GM19043 (cell line): ENCODE results near the gene NRCAM.

ENCODE experiments used
- ATAC-seq: cut with Tn5 transposase; IDR thresholded peaks from one replicate; pipeline ENCODE4 v1.9.1; 2021; ENCODE audit warnings: low read depth; ENCODE audit not compliant: unreplicated experiment

NRCAM gene

DNA sequence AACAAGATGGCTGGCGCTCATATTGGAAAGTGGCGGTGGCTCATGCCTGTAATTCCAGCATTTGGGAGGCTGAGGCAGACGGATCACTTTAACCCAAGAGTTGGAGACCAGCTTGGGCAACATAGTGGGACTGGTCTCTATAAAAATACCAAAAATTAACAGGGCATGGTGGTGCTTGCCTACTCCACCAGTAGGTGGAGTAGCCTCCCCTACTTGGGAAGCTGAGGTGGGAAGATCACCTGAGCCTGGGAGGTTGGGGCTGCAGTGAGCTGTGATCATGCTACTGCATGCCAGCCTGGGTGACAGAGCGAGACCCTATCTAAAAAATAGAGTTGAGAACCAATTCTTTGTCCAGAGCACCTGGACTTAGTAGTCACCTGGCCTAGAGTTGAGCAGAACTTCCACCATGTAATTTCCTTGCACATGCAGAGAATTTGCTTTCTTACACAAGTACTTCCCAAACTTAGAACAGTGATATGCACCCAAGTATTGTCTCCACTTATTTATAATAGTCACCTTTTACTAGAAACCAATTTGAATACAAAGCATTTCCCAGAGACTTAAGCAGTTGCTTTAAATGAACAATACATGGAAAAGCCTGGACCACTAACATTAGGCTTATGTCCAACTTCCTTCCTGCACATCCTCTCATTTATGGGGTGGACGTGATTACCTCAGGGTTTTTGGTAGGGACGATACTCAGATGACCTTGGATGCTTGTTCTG lies 342.0 kb downstream of the NRCAM start:
- peak; percentile 82 for ATAC-seq

DNA sequence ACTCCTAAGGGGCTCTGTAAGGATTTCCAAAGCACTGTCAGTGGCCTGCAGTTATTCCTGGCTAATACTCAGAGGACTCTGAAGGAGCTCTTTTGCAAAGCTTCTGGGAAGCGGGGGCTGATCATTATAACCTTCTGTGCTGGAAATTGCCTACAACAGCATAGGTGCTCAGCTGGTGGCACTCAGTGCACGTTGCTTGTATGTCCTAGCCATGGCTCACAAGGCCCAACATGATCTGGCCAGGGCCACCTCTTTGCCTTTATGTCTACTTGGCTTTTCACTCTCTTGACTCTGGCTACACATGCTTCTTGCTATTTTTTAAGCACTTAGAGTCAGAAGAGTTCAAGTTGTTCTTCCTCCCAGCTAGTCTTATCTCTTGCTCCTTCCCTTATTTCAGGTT lies 343.6 kb downstream of the NRCAM start:
- ATAC-seq, result no peak

DNA sequence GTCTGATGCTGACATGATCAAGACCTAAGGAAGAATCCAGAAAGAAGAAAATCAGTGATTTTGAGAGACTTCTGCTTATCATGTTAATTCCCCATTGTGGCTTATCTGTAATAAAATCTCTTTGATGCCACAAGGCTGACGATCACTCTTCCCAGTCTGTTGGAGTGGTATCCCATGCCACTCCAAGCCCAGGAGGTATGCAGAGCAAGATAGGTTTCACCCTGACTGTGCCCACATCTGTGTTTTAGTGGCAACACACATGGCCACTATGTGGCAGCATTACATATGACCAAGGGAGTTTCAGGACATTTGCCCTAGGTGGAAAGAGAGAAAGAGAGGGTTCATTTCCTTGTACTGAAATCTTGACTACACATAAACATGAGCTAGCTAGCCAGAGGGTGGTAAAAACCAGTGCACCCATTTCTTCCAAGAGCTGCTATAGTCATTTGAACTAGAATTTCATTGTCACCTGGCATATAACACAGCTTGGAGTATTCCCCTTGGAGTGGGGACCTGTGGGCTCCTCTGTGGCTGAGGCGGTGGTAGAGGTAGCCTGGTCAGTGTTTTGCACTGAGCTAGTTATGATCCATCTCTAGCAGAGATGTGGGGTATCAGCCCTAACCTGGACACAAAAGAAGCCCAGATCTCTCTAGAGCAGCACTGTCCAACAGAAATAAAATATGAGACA lies 346.9 kb downstream of the NRCAM start:
- ATAC-seq, result no peak

DNA sequence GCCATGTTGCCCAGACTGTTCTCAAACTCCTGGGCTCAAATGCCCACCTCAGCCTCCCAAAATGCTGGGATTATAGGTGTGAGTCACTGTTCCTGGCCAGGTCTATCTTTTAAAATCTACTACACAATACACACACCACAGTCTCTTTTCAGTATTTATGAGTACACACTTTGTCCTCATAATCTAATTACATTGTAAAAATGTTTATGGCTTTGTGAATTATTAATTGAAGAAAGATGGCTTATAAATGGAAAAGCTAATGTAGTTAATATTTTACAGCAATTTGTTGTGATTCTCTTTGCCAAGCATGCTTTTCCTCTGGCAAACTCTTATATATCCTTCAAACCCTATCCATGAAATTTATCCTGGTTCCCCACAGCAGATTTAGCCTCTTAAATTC lies 348.1 kb downstream of the NRCAM start:
- no peak for ATAC-seq

DNA sequence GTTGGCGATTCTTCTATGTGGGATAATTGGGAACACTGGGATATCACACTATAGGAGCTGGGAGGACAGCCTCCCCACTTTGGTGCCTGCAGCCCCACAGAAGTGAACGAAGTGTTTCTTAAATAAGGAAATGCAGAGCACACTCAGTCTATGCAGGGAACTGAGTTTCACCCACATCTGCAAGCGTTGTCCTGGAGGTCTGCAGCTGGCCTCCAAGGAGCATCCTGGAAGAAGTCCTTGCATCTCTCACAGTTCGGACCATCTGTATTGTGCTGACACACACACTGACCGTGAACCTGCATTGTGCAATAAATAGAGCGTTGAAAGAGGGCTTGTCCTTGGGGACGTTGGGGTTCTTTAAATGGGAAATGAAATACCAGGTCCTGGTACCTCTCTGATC lies 351.9 kb downstream of the NRCAM start:
- ATAC-seq, result no peak

DNA sequence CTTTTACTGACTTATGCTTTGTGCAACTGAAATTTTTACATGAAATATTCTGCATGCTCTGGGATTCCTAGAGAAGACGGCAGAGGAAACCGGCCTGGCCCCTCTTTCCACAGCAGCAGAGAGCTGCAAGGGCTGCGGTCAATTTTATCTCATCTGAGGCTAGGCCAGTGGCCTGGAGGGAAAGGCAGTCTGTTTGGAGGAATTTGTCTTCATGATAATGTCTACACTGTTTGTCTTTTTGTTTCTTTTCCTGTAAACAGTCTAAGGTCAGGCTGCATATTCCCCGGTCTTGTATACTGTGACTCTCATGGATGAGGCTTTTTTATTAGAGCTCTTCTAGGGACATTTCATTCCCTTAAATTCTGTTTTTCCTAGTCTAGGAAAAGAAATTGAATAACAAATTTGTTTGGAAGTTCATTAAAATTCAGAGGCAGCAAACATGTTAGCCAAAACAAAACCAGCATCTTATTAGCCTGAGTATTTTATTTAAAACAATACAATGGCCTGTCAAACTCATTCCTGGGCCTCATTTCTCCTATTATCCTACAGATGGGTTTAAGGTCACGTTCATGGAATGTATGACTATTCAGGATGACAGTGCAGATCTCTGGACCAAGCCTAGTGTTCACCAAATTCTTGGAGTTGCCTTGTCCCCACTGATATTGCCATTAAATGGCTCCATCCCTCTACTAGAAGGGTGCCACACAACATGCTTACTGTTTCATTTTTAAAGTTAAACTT lies 352.5 kb downstream of the NRCAM start:
- no peak for ATAC-seq

DNA sequence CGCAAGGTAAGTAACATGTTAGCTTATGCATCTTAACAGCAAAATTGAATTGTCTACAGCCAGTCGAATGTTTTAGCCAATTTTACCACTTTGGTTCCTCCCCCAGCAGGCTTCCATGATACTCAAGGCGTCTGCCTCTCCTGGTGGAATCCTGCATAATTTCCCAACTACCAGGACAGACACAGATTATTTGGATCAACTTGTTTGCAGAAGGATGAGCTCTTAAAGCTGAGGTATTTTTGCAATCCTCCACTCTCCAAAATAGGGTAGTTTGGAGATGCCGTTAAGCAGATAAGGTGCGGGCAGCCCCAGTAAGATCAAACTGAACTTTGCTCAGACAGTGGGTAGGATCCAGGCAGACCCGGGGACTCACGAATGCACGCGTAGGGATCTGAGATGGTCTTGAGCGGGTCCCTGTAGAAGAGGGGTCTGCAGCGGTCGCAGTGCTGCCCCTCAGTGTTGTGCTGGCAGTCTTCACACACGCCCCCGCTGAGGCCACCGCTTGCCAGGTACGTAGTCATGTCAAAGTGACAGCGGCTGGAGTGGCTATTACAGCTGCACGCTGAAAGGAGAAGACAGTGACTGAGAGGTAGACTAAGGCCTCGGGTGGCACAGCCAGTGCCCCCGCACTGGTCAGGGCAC lies 353.4 kb downstream of the NRCAM start:
- no peak for ATAC-seq

DNA sequence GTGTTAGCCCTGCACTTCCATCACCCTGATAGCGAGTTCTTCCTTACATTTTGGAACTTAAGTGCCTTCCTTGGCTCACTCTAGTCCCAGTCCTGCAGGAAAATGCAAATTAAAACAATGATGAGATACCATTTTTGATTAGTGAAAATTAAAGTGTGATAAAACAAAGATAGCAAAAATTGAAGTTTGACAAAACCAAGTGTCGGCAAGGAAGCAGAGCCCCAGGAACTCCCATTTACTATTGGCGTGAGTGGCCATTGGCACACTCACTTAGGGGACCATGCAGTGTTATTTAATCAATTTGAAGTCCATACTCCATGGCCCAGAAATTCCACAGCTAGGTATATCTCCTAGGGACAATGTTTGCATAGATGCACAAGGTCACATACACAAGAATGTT lies 354.5 kb downstream of the NRCAM start:
- no peak for ATAC-seq

DNA sequence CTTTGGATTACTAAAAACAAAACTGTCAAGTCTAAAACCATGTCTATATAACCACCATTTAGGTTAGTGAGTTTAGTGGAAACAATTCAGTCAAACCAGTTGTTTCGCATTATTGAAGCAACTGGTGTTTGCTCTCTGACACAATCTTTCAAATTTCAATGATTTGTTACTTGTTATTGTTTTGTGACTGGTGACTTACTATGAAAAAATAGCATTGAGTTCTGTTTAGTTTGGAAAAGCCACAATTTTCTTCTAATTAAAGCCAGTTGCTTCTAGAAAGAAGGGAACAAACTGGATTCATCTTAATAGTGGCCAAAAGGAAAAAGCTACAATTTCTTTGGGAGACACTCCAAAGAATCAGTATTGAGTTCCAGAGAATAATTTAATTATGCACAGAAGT lies 356.5 kb downstream of the NRCAM start:
- no peak for ATAC-seq

DNA sequence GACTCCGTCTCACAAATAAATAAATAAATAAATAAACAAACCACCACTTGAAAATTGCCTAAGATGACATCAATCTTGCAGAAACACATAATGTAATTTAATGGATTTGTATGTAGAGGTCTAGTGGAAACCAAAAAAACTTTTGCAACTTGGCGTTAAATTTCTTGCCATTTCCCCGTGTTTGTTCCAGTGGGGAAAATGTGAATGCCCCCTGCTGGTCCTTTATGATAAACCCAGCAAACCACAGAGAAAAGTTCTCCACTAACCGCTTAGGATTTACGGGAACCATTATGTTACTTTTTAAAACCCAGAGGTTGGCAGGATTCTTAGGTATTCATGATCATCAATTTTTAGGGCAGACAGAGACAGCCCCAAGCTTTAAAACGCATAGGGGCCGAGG lies 358.5 kb downstream of the NRCAM start:
- no peak for ATAC-seq
